Epidermal melanocyte (primary cell): ENCODE results near the gene AMOTL1.
A peak's percentile ranks its signal among the peaks of the same experiment; 100 is the strongest.

Experiments used
- DNase-seq: peaks from one replicate; pipeline ENCODE4 v3.0.0; 2011; ENCODE audit warnings: low spot score; ENCODE audit not compliant: insufficient read length

Gene AMOTL1

GRCh38 chr11:94767701-94768601 lies at the start of gene AMOTL1:
Gene AMOTL1 (plus strand): TSS chr11:94768356. CDS start chr11:94768512, 156 bp downstream.
- DNase-seq: peak; percentile 45

GRCh38 chr11:94719876-94720275 lies 48.3 kb upstream of the AMOTL1 start:
- DNase-seq: no peak

GRCh38 chr11:94721565-94722292 lies 46.4 kb upstream of the AMOTL1 start:
- DNase-seq: no peak

GRCh38 chr11:94722735-94723134 lies 45.4 kb upstream of the AMOTL1 start:
- no peak for DNase-seq

- no peak for DNase-seq
Measured at GRCh38 chr11:94725097-94725496, 43.1 kb upstream of the AMOTL1 start.

- no peak for DNase-seq
Measured at GRCh38 chr11:94727819-94728218, 40.3 kb upstream of the AMOTL1 start.

GRCh38 chr11:94728541-94728940 lies 39.6 kb upstream of the AMOTL1 start:
- no peak for DNase-seq

GRCh38 chr11:94728966-94729751 lies 39.0 kb upstream of the AMOTL1 start:
- no peak for DNase-seq

GRCh38 chr11:94730153-94730552 lies 38.0 kb upstream of the AMOTL1 start:
- no peak for DNase-seq

GRCh38 chr11:94731880-94732601 lies 36.1 kb upstream of the AMOTL1 start:
- DNase-seq: no peak

- no peak for DNase-seq
Measured at GRCh38 chr11:94732617-94733281, 35.4 kb upstream of the AMOTL1 start.

- DNase-seq: no peak
Measured at GRCh38 chr11:94734563-94735275, 33.4 kb upstream of the AMOTL1 start.

GRCh38 chr11:94735907-94736306 lies 32.2 kb upstream of the AMOTL1 start:
- DNase-seq: no peak

- no peak for DNase-seq
Measured at GRCh38 chr11:94737171-94737611, 31.0 kb upstream of the AMOTL1 start.

- DNase-seq: no peak
Measured at GRCh38 chr11:94738746-94739145, 29.4 kb upstream of the AMOTL1 start.

- DNase-seq: no peak
Measured at GRCh38 chr11:94739331-94739730, 28.8 kb upstream of the AMOTL1 start.

GRCh38 chr11:94740083-94741021 lies 27.8 kb upstream of the AMOTL1 start:
- DNase-seq: no peak

- DNase-seq: peak; percentile 82
Measured at GRCh38 chr11:94741022-94741679, 27.0 kb upstream of the AMOTL1 start.
